NCI-H526 (cell line): ENCODE data around the gene RALGAPB.

Experiments
- DNase-seq, 2 experiments: peaks; one replicate each; lab custom pipeline; 2025; lab: John Stamatoyannopoulos, UW

RALGAPB gene

DNA sequence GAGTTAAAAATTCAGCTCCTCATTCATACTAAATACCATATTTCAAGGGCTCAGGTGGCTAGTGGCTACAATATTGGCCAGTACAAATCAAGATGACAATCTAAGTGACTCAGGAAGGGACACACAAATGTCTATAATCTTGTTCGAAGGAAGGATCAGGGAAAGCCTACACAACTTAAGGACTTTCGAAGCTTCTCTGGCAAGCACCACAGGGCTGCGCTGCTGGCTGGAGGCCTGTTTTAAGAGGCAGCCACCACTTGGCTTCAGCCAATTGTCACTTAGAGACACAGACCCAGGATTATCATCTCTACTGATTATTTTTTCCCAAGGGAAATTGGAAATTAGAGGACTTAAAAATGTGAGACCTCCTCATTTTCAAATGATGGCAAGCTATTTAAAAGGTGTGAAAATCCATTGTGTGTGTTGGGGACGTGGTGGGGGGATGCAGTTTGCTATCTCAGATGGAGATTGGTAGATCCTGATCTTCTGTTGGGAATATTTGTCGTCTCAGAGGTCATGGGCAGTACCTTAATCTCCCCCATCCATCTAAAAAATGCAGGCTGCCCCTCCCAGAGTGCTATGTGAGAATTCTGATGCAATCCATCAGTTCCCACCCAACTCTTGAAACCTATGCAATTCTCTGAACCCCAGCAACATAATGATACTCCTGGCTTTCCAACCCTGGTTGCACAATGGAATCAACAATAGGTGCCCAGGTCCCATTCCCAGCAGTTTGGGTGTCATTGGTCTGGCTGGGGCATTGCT is 140.3 kb downstream of the RALGAPB start:
- no peak for DNase-seq

GRCh38 chr20:38615283-38615682 is 142.6 kb downstream of the RALGAPB start:
- no peak for DNase-seq

- no peak for DNase-seq
Measured at GRCh38 chr20:38616457-38616856, 143.8 kb downstream of the RALGAPB start.

DNA sequence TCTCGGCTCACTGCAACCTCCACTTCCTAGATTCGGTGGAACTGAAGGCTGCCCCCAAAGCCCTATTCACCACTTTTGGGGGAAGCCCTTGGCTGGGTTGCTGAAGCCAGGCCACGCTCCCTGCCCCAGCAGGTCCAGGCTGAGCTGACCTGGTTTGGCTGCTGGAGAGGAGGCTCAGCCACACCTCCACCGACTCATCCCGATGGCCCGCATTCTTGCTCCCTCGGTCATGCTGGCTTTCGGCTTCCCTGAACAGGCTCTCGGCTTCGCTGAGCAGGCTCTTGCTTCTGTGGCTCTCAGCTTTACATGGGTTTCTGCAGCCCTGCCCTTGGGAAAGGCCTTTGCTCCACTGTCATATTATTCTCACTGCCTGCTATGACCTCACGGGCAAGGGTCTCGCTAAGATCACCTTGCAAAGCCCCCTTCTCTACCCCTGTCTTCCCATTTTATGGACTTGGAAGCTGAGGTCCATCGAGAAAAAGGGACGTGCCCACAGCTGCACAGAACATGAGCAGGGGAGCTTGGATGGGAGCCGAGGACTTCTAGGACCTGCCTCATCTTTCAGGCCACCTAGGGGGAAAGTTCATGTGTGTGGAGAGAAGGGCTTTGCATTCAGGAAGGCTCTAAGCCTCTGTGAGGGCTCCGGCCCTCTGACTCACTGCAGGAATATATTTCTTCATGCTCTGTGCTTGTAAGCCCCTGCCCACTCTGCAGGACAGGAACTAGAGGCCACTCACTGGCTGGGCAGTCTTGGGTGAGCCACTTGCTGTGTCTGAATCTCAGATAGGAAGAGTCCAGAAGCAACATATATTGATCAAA is 144.6 kb downstream of the RALGAPB start:
- DNase-seq: no peak

DNA sequence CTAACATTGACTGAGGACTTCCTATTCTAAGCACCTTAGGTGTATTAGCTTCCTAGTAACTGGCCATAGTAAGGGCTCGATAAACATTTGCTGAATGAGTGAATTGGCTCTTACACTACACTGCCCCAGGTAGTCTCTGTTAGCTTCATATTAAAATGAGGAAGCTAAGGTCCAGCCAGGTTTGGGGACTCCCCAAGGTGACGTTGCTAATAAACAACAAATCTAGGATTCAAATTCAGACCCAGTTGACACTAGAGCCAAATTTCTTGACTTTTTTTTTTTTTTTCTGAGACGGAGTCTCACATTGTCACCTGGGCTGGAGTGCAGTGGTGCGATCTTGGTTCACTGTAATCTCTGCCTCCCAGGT is 145.2 kb downstream of the RALGAPB start:
- no peak for DNase-seq

GRCh38 chr20:38620441-38620840 is 147.8 kb downstream of the RALGAPB start:
- DNase-seq: no peak

- no peak for DNase-seq
Measured at GRCh38 chr20:38623061-38623460, 150.4 kb downstream of the RALGAPB start.

GRCh38 chr20:38624084-38624483 is 151.4 kb downstream of the RALGAPB start:
- no peak for DNase-seq

DNA sequence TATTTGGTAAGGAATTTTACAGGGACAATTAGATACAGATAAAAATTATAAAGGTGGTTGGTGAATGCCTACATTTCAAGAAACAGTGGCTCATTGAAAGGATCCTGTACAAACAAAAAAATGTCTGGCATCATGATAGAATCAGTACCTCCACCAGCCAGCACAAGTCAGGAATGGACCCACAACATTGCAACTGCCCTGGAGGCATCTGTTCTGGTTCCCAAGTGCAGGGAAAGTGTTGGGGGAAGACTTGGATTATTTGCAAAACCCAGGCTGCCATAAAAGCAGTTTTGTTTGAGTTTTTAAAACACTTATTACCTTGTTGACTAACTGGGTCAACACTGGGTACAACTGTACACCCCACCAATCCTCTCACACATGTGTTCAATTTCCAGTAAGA is 153.3 kb downstream of the RALGAPB start:
- no peak for DNase-seq

- DNase-seq: no peak
Measured at GRCh38 chr20:38626921-38627659, 154.4 kb downstream of the RALGAPB start.
